Measurements from ENCODE around the gene ARMC9.
A peak's percentile ranks its signal among the peaks of the same experiment; 100 is the strongest.

Gene ARMC9

DNA sequence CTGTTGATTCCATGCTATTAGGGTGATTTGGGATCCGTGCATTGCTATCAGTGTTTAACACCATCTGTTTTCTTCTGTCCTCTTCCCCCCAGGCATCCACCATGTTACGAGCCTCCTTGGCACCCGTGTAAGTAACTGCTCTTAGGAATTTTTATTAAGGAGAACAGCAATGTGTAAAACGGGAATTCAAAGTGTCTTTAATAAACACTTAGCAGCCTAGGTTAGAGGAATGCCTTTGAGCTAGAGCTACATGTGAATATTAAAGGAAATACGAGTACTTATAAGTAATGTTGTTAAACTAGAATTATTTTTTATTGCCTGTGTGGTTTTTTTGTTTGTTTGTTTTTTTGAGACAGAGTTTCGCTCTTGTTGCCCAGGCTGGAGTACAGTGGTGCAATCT lies 58.1 kb downstream of the ARMC9 start:
- ATAC-seq (ENCODE audit: low read depth): no peak
- Mint-ChIP-seq H3K9me3 (no peaks in the 10 kb centered on the region), H3K36me3 (no peaks in the 10 kb centered on the region), H3K4me1 (no peaks in the 10 kb centered on the region), H3K27me3 (no peaks in the 10 kb centered on the region), H3K27ac (no peak overlapping the region), H3K4me3 (no peak overlapping the region)
- no peak for DNase-seq (ENCODE audit: low spot score in 2 of 2)

DNA sequence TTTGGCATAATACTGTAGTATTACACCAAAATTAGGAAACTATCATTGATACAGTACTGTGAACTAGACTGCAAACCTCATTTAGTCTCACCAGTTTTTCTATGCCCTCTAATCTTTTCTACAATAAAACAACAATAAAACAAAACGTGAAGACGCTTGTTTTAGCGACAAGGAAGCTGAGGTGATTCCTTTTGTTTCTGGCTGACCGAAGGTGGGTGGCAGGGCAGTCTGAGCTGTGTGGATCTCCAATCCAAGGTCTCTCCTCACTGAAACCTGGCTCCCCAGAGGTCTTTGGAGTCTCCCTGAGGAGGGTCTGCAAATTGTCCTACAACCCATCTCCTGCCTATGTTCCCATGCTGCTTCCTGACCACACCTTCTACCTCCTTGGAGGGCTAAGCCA lies 59.3 kb downstream of the ARMC9 start:
- H3K27ac Mint-ChIP-seq: no peak overlapping the region
- ATAC-seq (ENCODE audit: low read depth) (no peak), DNase-seq (ENCODE audit: low spot score in 2 of 2) (no peak)
- H3K27me3 Mint-ChIP-seq: no peaks in the 10 kb centered on the region
- no peaks in the 10 kb centered on the region for H3K36me3 Mint-ChIP-seq
- no peaks in the 10 kb centered on the region for H3K9me3 Mint-ChIP-seq
- H3K4me3 Mint-ChIP-seq: no peak overlapping the region
- H3K4me1 Mint-ChIP-seq: no peaks in the 10 kb centered on the region

DNA sequence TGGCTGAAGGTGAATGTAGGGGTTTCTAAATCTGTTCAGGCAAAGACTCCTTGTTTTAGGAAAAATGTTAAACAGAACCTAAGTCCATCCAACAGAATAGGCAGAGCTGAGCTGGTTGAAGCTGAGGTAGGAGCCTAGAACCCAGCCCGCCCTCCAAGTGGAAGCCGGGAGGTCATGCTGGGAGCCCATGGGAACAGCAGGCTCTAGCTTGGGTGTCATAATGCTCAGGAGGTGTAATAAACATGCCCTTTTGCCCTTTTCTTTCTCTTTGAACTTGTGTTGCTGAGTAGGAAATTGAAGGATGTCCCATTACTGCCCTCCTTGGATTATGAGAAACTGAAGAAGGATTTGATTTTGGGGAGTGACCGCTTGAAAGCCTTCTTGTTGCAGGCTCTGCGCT lies 60.3 kb downstream of the ARMC9 start:
- Mint-ChIP-seq H3K36me3 (no peaks in the 10 kb centered on the region), H3K27me3 (no peaks in the 10 kb centered on the region), H3K9me3 (no peaks in the 10 kb centered on the region), H3K4me3 (no peak overlapping the region), H3K4me1 (no peaks in the 10 kb centered on the region), H3K27ac (no peak overlapping the region)
- no peak for ATAC-seq (ENCODE audit: low read depth)
- no peak for DNase-seq (ENCODE audit: low spot score in 2 of 2)

DNA sequence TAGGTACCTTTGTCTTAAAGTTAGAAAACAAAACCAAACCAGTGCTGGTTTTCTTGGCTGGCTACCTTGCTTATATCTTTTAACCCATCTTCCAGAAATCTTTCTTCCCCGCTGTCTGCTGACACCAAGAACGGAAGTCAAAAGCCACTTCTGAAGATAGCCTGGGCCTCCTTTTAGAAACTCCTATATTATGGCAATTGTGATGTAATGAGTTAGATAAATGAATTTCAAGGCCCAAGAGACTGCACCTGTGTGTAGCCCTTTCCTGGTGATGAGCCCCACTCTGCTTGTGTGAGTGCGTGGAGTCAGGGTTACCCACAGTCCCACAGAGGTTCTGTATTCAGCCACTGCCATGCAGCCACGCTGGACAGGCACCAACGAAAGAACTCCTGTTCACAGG lies 60.7 kb downstream of the ARMC9 start:
- H3K4me3 Mint-ChIP-seq: no peak overlapping the region
- DNase-seq (ENCODE audit: low spot score in 2 of 2): no peak
- no peak for ATAC-seq (ENCODE audit: low read depth)
- H3K36me3 Mint-ChIP-seq: no peaks in the 10 kb centered on the region
- H3K4me1 Mint-ChIP-seq: no peaks in the 10 kb centered on the region
- no peak overlapping the region for H3K27ac Mint-ChIP-seq
- H3K9me3 Mint-ChIP-seq: no peaks in the 10 kb centered on the region
- no peaks in the 10 kb centered on the region for H3K27me3 Mint-ChIP-seq

DNA sequence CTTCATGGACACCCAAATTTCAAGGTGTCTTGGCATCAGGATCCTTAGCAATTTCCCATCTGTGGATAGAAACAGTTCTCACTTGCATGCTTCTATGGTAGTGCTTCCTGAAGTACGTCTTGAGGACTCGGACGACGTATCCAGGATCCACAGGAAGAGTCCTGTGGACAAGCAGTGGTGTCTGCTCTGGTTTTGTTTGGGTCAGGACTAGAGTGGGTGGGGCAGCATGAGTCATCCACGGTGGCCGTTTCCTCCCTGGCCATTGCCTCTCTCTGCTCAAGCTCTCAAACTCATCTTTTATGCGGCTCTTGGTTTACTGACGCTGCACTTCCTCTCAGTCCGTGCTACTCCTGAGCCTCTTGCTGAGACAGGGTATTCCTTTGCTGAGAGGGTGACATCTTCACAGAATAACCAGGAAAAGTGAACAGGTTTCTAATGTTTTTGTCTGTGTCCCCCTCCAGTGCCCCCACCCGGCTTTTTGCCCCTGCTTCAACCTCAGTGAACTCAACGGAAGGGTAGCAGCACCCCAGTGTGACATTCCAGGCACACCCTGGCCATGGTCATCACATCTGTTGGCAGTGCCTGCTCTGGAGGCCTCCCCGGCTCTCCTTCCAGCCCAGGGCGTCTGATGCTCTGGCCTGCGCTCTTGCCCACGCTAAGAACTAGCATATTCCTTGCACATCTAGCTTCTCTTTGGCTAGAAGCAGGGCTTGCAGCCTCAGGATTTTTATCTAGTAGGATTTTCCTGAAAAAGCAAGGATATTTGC lies 62.2 kb downstream of the ARMC9 start:
- no peak overlapping the region for H3K27ac Mint-ChIP-seq
- ATAC-seq (ENCODE audit: low read depth): no peak
- DNase-seq (ENCODE audit: low spot score in 2 of 2): no peak

DNA sequence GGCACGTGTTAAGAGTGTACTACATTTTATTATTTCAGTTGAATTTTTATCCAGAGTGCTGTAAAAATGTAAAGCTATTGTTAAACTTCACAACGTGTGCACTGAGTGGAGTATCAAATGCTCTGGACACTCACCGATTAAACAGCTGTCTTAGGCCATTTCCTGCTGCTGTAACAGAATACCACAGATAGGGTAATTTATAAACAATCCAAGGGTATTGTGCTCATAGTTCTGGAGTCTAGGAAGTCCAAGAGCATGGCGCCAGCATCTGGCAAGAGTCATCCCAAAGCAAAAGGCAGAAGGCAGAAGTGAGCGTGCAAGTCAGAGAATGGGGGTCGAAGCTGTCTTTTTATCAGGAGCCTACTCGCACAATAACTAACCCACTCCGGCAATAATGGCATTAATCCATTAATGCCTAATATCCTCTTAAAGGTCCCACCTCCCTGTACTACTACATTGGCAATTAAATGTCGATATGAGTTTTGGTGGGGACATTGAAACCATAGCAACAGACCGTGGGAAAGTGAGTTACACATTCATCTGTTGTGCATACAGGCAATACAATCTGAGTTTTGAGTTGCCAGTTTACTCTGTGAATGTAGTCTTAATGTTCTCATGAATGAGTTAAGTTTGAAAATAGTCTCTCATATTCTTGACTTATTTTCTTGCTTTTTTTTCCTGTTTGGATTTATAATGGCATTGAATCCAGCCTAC lies 64.8 kb downstream of the ARMC9 start:
- DNase-seq (ENCODE audit: low spot score in 2 of 2) (no peak), ATAC-seq (ENCODE audit: low read depth) (no peak)
- H3K9me3 Mint-ChIP-seq: no peaks in the 10 kb centered on the region
- H3K36me3 Mint-ChIP-seq: no peaks in the 10 kb centered on the region
- H3K27ac Mint-ChIP-seq: no peak overlapping the region
- no peaks in the 10 kb centered on the region for H3K27me3 Mint-ChIP-seq
- no peaks in the 10 kb centered on the region for H3K4me1 Mint-ChIP-seq
- H3K4me3 Mint-ChIP-seq: no peak overlapping the region

More for the DNA sequence above, 62.2 kb downstream of the ARMC9 start:
- Mint-ChIP-seq H3K4me3 (no peak overlapping the region), H3K9me3 (no peaks in the 10 kb centered on the region), H3K36me3 (no peaks in the 10 kb centered on the region), H3K27me3 (no peaks in the 10 kb centered on the region), H3K4me1 (no peaks in the 10 kb centered on the region)

DNA sequence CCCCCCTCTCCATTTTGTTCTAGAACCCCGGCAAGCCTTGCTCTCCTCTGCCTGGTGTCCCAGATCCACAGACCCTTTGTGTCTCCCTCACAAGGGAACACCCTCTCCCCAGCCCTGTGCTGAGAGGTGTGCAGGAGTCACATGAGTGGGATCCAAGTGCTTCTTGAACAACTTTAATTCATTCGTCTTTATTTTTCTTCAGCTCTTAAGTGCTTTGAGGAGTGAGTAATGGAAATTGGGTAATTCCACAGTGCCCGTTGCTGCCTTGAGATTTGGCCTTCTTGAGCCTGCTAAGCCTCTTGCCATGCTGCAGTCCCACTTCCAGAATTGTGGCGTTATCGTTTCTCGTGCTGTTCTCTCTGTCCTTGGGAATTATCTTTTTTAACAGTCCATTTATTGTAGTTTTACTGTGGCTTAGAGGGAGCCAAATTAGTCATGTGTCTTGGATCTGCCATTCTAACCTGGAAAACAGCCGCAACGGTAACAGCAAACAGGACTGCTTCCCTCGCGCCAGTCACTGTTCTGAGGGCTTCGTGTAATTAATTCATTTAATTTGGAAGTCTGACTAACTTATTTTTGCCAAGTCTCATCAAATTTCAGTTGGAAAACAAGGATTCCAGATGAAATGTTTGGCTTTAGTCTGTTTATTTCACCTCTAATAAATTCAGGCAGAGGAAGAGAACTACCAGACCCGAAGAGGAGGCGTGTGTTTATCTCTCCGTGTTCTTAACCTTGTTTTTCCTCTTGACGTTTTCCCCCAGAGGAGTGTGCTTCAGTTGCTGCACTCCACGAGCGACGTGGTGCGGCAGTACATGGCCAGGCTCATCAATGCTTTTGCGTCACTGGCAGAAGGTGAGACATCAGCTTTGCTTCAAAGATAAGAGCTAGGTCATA lies 72.0 kb downstream of the ARMC9 start:
- Mint-ChIP-seq H3K27ac (no peak overlapping the region), H3K4me1 (no peaks in the 10 kb centered on the region), H3K4me3 (no peak overlapping the region), H3K36me3 (no peaks in the 10 kb centered on the region), H3K9me3 (no peaks in the 10 kb centered on the region), H3K27me3 (no peaks in the 10 kb centered on the region)
- no peak for DNase-seq (ENCODE audit: low spot score in 2 of 2)
- ATAC-seq (ENCODE audit: low read depth): no peak

DNA sequence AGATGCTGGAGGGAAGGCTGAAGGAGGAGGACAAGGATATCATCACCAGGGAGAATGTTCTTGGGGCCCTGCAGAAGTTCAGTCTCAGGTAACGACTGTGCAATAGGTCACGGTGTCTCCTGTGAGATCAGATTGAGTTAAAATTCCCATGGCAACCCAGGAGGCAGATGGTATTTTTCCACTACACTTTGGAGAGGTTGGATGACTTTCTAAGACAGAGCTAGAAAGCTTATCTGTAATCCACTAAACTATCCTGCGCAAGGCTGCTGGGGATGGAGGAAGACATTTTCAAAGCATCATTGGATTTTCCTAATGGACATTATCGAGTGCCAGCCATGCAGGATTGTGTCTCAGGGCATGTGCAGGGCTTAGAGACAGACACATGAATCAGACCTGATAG lies 74.6 kb downstream of the ARMC9 start:
- no peak for DNase-seq (ENCODE audit: low spot score in 2 of 2)
- H3K9me3 Mint-ChIP-seq: no peaks in the 10 kb centered on the region
- H3K4me1 Mint-ChIP-seq: peaks cover 3% of the 10 kb centered on the region
- no peak overlapping the region for H3K4me3 Mint-ChIP-seq
- no peak for ATAC-seq (ENCODE audit: low read depth)
- peaks cover 1% of the 10 kb centered on the region for H3K36me3 Mint-ChIP-seq
- H3K27me3 Mint-ChIP-seq: peaks cover 2% of the 10 kb centered on the region
- H3K27ac Mint-ChIP-seq: no peak overlapping the region

DNA sequence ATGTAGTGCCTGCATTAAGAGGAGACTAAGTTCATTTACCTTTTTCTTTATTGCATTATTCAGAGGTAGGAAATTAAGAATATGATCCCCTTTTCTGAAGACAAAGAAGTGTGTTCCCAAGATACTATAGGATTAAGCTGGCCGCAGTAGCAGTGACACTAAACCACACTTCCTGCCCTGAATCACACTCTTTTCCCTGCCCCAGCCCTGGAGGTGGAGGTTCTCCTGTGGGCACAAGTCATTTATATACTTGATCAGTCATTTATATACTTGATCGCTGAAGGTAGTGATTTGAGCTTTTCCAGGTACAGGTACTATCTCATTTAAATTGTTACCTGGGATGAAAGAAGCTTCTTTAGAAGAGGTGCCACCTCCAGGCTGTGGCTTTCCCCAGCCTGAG lies 78.6 kb downstream of the ARMC9 start:
- DNase-seq (ENCODE audit: low spot score in 2 of 2): no peak

DNA sequence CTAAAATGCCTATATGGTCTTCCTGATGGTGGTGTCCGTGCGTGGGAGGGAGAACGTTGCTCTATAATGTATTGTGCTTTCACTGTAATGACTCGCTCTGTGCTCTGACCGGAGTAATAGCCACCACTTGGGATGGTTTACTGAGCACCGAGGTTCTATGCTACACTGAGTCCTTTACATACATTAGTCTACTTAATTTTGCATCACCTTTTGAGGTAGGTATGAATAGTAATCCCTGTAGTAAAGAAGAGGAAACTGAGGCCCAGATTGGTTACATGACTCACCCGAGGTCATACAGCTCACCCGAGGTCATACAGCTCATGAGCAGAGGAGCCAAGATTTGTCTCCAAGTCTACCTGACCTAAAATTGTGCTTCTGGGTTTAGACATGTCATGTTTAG lies 79.5 kb downstream of the ARMC9 start:
- ATAC-seq (ENCODE audit: low read depth) (no peak), DNase-seq (ENCODE audit: low spot score in 2 of 2) (no peak)
- H3K9me3 Mint-ChIP-seq: no peaks in the 10 kb centered on the region
- peak overlapping the region; percentile 32 for H3K27ac Mint-ChIP-seq
- H3K4me3 Mint-ChIP-seq: no peak overlapping the region
- H3K4me1 Mint-ChIP-seq: peaks cover 5% of the 10 kb centered on the region
- peaks cover 5% of the 10 kb centered on the region for H3K36me3 Mint-ChIP-seq
- peaks cover 4% of the 10 kb centered on the region for H3K27me3 Mint-ChIP-seq

More for the DNA sequence above, 78.6 kb downstream of the ARMC9 start:
- peaks cover 5% of the 10 kb centered on the region for H3K36me3 Mint-ChIP-seq
- H3K27me3 Mint-ChIP-seq: peaks cover 4% of the 10 kb centered on the region
- no peak for ATAC-seq (ENCODE audit: low read depth)
- no peak overlapping the region for H3K27ac Mint-ChIP-seq
- H3K4me3 Mint-ChIP-seq: no peak overlapping the region
- no peaks in the 10 kb centered on the region for H3K9me3 Mint-ChIP-seq
- H3K4me1 Mint-ChIP-seq: peaks cover 5% of the 10 kb centered on the region

DNA sequence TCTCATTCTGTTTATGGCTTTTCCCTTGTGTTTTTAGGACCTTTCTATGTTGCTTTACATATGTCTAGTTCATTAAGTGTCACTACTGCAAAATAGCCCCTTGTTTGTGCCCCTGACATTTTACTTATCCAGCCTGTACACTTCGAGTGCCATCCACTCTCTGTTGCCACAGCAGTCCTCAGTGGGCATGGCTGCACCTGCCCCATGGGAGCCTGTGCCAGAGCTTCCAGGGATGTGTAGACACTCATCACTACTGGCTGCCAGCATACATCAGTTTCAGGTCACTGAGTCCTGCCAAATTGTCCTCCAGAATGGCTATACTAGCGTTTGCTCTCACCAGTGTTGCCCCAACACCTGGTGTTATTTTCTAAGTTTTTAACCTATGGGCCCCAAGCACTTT lies 80.4 kb downstream of the ARMC9 start:
- Mint-ChIP-seq H3K4me1 (peaks cover 5% of the 10 kb centered on the region), H3K9me3 (no peaks in the 10 kb centered on the region), H3K36me3 (peaks cover 5% of the 10 kb centered on the region), H3K4me3 (no peak overlapping the region), H3K27me3 (peaks cover 4% of the 10 kb centered on the region), H3K27ac (no peak overlapping the region)
- no peak for ATAC-seq (ENCODE audit: low read depth)
- DNase-seq (ENCODE audit: low spot score in 2 of 2): no peak

DNA sequence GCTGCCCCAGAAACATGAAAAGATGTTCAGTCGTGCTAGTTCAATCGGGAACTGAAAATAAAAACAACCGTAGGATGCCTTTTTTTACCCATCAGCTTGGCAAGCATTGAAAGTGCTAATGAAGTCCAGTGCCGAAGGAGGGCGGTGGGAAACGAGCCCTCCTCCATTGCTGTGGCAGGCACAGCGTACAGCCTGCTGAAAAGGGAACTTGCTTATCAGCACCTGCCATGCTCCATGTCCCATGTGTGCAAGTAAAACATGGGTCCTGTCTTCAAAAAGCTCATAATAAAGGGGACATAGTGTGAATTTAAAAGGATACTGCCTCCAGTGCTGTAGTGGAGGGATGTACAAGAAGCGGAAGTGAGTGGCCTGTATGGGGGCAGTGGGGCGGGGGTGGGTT lies 82.4 kb downstream of the ARMC9 start:
- H3K36me3 Mint-ChIP-seq: peaks cover 5% of the 10 kb centered on the region

DNA sequence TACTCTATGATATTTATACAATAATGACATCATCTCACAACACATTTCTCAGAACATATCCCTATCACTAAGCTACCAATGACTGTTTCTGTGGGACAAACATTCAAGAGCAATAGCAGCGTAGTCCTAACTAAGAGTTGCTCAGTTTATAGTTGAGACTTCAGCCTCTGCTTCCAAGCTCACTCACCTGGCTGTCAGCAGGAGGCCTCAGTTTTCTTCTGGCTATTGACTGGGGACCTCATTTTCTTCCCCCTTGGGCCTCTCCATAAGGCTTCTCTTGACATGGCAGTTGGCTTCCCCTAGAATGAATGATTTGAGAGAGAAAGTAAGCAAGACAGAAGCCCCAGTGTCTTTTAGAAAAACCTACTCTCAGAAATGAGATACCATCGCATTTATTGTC lies 85.9 kb downstream of the ARMC9 start:
- ATAC-seq (ENCODE audit: low read depth): no peak
- Mint-ChIP-seq H3K4me3 (no peak overlapping the region), H3K9me3 (no peaks in the 10 kb centered on the region), H3K27ac (no peak overlapping the region), H3K27me3 (peaks cover 2% of the 10 kb centered on the region), H3K36me3 (no peaks in the 10 kb centered on the region), H3K4me1 (peaks cover 2% of the 10 kb centered on the region)
- DNase-seq (ENCODE audit: low spot score in 2 of 2): no peak

More for the DNA sequence above, 82.4 kb downstream of the ARMC9 start:
- no peak overlapping the region for H3K27ac Mint-ChIP-seq
- no peaks in the 10 kb centered on the region for H3K9me3 Mint-ChIP-seq
- H3K4me3 Mint-ChIP-seq: no peak overlapping the region
- DNase-seq (ENCODE audit: low spot score in 2 of 2): no peak
- ATAC-seq (ENCODE audit: low read depth): peak; percentile 26
- H3K4me1 Mint-ChIP-seq: peaks cover 5% of the 10 kb centered on the region
- peaks cover 4% of the 10 kb centered on the region for H3K27me3 Mint-ChIP-seq

DNA sequence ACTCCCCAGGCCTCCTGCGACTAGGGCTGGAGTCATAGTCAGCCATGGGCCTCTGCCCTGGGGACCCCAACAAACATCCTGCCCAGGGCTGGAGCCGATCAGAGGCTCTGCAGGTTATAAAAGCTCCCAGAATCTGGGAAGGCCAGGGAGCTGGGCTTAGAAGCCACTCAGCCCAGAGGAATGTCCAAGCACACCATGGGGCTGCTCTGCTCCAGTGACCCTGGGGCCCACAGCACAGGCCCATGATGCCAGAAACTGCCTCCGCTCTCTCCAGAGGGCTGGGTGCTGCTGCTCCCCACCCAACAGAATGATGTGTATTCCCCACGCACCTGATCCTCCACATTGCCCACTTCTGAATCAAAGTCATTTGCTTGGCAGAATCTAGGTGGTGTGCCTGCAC lies 88.5 kb downstream of the ARMC9 start:
- Mint-ChIP-seq H3K36me3 (no peaks in the 10 kb centered on the region), H3K9me3 (no peaks in the 10 kb centered on the region), H3K4me3 (no peak overlapping the region), H3K27ac (no peak overlapping the region), H3K4me1 (no peaks in the 10 kb centered on the region), H3K27me3 (no peaks in the 10 kb centered on the region)
- DNase-seq (ENCODE audit: low spot score in 2 of 2) (no peak), ATAC-seq (ENCODE audit: low read depth) (no peak)

All from memory B cell (primary cell).